Breast epithelium (tissue), 3 donors: ENCODE results near the gene ST6GALNAC1.
"Not testable (repeated sequence)": the region's sequence is repeated elsewhere in the genome, so short reads cannot be mapped to it uniquely, and the experiment has no call there.

ENCODE experiments used
- CTCF ChIP-seq, 3 donors: fragments of 450-650 bp; IDR thresholded peaks; one replicate each; pipeline ENCODE4 v1.5.1; 2016 to 2017; ENCODE audit warnings: antibody characterized with exemption in 3 of 3, mild to moderate bottlenecking in 3 of 3, moderate library complexity in 3 of 3
- POLR2A ChIP-seq: fragments of 450-650 bp; IDR thresholded peaks from one replicate; pipeline ENCODE4 v1.6.1; 2016; ENCODE audit warnings: antibody characterized with exemption, mild to moderate bottlenecking, moderate library complexity
- POLR2AphosphoS5 ChIP-seq, 3 donors: sonication (generic); formaldehyde crosslinking; IDR thresholded peaks; one replicate each; pipeline ENCODE4 v1.6.1; 2017; ENCODE audit warnings: antibody characterized with exemption in 3 of 3

GRCh38 chr17:76606685-76607084 is 36.9 kb downstream of the ST6GALNAC1 start:
- not testable (repeated sequence) for TF ChIP-seq POLR2A; CTCF (IDR thresholded peaks at IDR 0.05); POLR2AphosphoS5 (IDR thresholded peaks at IDR 0.05)
